Right cardiac atrium (tissue), 5 donors: Measurements from ENCODE around the gene HDGFL2. TPM values are rescaled to one million over a fixed set of nuclear protein-coding genes. Genes with fewer than 3 reads are reported as not detected.

Source experiments
- ATAC-seq, 2 donors: fragments of 200-7000 bp; cut with Tn5 transposase; one replicate each; pipeline versions ENCODE4 v1.8.0 to v1.9.1; 2020; ENCODE audit warnings: moderate library complexity in 2 of 2, mild to moderate bottlenecking in 1 of 2
- DNase-seq, 3 donors: peaks; one replicate each; pipeline ENCODE4 v3.0.0-alpha.2; 2020
- H3K27ac ChIP-seq: one replicate; pipeline ENCODE4 v1.5.1; 2013; ENCODE audit warnings: mild to moderate bottlenecking, low read length, control low read depth, moderate library complexity
- H3K27me3 ChIP-seq: one replicate; pipeline ENCODE4 v1.6.1; 2013; ENCODE audit not compliant: control insufficient read depth, insufficient read depth
- H3K4me1 ChIP-seq: one replicate; pipeline ENCODE4 v1.6.1; 2013; ENCODE audit warnings: low read length; ENCODE audit not compliant: control insufficient read depth, insufficient read depth
- H3K4me3 ChIP-seq: one replicate; pipeline ENCODE4 v1.5.1; 2013; ENCODE audit warnings: low read length, control low read depth
- H3K9me3 ChIP-seq: one replicate; pipeline ENCODE4 v1.6.1; 2013; ENCODE audit warnings: low read length; ENCODE audit not compliant: control insufficient read depth
- WGBS: extraction: QIAGEN DNeasy Blood & Tissue Kit; methylation state at CpG from one replicate; pipeline ENCODE4 v1.1.7; 2013; 5-methylcytosine and 5-hydroxymethylcytosine counted together
- intact Hi-C, 4 donors: fragments of 100-400 bp; cut with DNase I; formaldehyde crosslinking; loops; one replicate each; pipeline versions ENCODE4 v1.11.0 to v1.14.0; 2022 to 2023
- polyA plus RNA-seq: library from polyadenylated mRNA; stranded (reverse); fragments of 200-250 nt; gene quantifications from one replicate; pipeline ENCODE4 v1.2.3, GENCODE V29; 2013
- total RNA-seq, 4 donors: library from RNA; stranded (reverse); fragmentation: NEBNext Ultra II Directional; extraction: Animal tissue kit (Norgen Biotek cat#: 25700); gene quantifications; one replicate each; pipeline ENCODE4 v1.2.1, GENCODE V29; 2021
- donor health status: healthy with polysubstance abuse.
- donor health status: DM: no; HTN: yes; CAD: no.
- donor health status: DM: no; HTN: no; CAD: no.
- donor health status: DM: no; HTN: yes; CAD: no; lungs with severe emphysema.
- donor health status: DM: yes; HTN: yes; CAD: no.

The HDGFL2 gene
- total and polyA plus RNA-seq, 5 donors, result 20.6 to 31.4 (median 28.6) TPM

DNA sequence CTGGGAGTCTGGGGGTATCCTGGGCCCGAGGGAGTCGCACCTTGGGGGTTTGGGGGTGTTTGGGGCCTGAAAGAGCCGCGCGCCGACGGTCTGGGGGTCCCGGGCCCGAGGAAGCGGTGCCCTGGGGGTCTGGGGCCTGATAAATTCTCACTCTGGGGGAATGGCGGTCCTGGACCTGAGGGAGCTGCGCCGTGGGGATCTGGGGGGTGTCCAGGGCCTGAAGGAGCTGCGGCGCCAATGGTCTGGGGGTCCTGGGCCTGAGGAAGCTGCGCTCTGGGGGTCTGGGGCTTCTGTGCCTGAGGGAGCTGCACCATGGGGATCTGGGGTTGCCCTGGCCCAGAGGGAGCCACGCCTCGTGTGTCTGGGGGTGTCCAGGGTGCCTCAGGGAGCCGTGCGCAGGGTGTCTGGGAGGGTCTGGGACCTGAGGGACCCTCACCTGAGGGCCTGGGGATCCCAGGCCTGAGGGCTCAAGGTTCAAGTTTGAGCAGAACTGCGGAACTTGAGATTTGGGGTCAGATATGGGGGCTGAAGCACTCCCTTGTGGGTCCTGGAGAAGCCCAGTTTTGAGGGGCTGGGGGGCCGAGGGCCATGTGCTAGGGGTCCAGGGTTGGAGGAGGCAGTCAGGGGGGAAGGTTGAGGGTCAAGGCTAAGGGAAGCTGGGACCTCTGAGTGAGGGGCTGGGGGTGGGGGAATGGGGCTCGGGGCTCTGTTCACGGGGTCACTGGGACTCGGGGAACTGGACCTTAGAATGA lies 1.1 kb downstream of the HDGFL2 start:
- peaks cover 3% of the 10 kb centered on the region for H3K4me1 ChIP-seq
- 23% methylated on average over 25 of the region's 25 CpGs for WGBS
- ATAC-seq, result no peak
- DNase-seq, result peak in 2 of 3 donors; percentile 49 to 50
- peak overlapping the region; percentile 92 for H3K4me3 ChIP-seq
- H3K27ac ChIP-seq, result no peak overlapping the region
- H3K9me3 ChIP-seq, result no peaks in the 10 kb centered on the region
- no peaks in the 10 kb centered on the region for H3K27me3 ChIP-seq
- intact Hi-C loops, result no loop called here

DNA sequence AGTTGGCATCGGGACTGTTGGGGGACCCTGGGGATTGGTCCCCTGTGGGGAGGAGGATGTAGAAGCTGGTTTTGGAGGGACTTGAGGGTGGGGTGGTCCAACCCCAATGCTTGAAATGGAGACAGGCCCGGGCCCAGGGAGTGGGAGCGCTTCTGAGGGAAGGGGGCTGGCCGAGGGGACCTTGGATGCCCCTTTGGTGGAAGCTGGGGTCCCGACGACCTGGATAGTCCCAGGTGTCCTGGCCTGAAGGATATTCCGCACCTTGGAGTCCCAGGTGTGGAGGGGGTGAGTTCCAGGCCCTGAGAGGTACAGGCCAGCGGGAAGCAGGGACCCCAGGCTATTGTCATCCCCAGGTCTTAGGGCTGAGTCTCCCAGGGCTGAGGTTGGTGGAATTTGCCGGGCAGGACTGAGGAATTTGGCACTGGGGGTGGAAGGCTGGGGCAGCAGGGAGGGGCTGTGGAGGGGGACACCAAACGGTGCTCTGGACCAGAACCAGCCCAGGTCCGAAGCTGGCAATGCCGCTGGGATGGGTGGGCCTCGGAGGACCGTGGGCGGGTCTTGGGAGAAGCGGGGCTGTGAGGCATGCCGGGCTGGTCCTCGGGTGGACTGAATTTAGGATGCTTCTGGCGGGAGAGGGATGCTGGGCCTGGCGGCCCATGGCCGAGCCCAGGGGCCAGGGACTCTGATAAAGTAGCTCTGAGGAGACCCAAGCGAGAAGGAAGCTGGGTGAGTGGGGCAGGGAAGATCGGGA lies 1.8 kb downstream of the HDGFL2 start:
- ATAC-seq (no peak), DNase-seq (peak in 2 of 3 donors; percentile 58 to 63)
- no peak overlapping the region for H3K4me3 ChIP-seq
- H3K27me3 ChIP-seq, result no peaks in the 10 kb centered on the region
- no peaks in the 10 kb centered on the region for H3K9me3 ChIP-seq
- H3K4me1 ChIP-seq, result peaks cover 3% of the 10 kb centered on the region
- WGBS, result 31% methylated on average over 23 of the region's 23 CpGs
- no peak overlapping the region for H3K27ac ChIP-seq
- intact Hi-C loops, result no loop called here

DNA sequence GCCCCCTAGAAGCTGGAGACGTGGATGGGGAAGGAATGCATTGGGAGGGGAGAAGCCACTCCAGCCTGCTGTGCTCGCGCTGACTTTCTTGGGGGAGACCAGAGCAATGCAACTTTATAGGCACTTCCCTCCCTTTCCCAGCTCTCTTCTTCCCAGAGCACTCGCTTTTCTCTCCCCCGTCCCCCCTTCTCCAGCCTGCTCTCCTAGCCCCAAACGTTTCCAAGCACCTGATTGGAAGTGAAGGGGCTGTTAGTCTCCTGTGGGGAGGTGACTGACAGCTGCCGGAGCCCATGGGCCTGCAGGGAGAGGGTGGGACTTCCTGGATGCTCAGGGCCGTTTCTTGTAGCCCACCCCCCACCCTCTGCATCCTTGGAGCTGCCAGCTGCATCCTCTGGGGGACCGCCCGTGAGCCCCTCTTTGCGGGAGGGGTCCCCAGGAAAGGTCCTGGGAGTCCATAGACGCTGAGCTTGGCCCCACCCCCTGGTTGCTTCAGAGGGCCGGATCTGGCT lies 2.5 kb downstream of the HDGFL2 start:
- 25% methylated on average over 13 of the region's 13 CpGs for WGBS
- peaks cover 3% of the 10 kb centered on the region for H3K4me1 ChIP-seq
- no peaks in the 10 kb centered on the region for H3K9me3 ChIP-seq
- no peak overlapping the region for H3K4me3 ChIP-seq
- no peaks in the 10 kb centered on the region for H3K27me3 ChIP-seq
- DNase-seq (peak in 2 of 3 donors; percentile 49 to 65), ATAC-seq (no peak)
- no peak overlapping the region for H3K27ac ChIP-seq
- intact Hi-C loops, result no loop called here

DNA sequence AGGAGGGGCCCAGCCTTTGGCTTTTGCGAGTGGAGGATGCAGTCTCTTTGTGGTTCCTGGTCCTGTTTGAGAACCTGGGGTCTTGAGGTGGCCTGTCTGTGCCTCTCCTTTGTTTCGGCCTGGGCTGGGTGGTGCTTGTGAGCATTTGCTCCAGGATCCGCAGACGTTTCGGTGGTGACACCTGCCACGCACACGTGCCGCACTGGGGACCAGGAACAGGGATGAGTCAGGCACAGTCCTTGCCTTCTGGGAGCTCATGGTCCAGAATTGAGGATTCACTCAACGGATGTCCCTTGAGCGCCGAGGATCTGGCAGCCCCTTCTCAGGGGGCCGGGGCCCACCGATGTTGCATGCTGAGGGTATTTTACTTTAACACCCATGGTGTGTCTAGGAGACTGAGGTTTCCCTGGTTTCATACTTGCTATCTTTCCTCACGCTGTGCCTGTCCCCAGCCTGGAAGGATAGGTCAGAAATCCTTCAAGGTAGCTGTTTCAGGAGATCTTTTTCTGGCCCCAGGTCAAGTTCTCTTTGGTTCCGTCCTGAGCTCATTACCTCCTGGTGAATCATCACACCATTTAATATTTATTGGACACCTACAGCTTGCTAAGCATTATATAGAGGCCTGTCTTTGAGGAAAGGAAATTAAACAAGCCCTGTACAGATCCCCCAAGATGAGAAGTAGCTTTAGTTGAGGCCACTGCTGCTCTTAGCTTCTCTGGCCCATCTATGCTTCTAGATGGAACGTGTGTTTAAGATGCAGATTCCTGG lies 5.1 kb downstream of the HDGFL2 start:
- intact Hi-C loops, result no loop called here

DNA sequence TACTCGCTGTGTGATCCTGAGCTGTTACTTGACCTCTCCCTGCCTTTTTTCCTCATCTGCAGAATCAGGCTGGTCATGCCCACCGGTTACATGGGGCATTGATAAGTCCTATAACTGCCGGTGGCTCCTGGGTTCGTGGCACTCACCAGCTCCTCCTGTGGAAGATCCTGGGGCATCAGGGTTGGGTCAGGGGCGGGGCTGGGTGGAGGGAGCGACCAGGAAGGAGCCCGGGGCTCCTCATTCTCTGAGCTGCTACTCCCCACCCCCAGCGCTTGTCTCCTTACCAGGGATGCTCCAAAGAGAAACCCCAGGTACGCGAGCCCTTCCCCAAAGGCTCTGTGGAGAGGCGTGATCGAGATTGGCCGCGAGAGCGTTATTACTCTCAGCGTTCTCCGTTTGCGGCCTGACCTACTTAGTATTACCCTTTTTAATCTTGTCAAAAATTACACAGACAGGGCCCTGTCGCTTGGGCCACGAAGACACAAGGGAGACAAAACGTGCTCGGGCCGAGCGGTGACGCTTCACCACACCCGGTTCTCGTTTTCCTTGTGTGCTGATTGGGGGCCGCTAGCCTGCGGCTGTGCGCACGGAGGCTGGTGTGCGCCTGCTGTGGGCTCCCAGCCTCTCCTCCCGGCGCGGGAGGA lies 10.7 kb downstream of the HDGFL2 start:
- H3K27me3 ChIP-seq, result no peaks in the 10 kb centered on the region
- no peak for ATAC-seq
- intact Hi-C loops, result no loop called here
- no peak overlapping the region for H3K27ac ChIP-seq
- H3K4me1 ChIP-seq, result no peaks in the 10 kb centered on the region
- H3K9me3 ChIP-seq, result no peaks in the 10 kb centered on the region
- no peak for DNase-seq
- 92% methylated on average over 35 of the region's 35 CpGs for WGBS
- H3K4me3 ChIP-seq, result no peak overlapping the region

More for the DNA sequence above, 5.1 kb downstream of the HDGFL2 start:
- Histone ChIP-seq H3K4me1 (peaks cover 3% of the 10 kb centered on the region), H3K27me3 (no peaks in the 10 kb centered on the region), H3K27ac (no peak overlapping the region), H3K9me3 (no peaks in the 10 kb centered on the region), H3K4me3 (no peak overlapping the region)
- WGBS, result 86% methylated on average over 16 of the region's 16 CpGs
- DNase-seq (no peak), ATAC-seq (no peak)

DNA sequence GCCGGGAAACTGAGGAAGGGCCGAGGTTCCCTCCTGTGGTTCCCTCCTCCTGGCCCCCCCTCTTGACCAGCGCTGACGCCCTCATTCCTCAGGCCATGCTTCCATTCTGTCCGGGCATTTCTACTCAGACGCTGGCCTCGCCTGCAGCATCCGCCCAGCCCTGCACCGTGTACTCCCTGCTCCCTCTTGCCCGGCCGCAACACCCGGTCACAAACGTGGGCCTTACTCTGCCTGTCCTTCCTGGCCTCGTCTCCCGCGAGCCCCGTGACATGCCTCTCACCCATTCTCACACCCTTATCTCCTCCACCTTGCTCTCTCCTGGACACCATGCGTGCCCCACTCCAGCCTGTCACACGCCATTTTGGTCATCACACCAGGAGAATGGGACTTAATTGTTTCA lies 11.3 kb downstream of the HDGFL2 start:
- no peaks in the 10 kb centered on the region for H3K27me3 ChIP-seq
- WGBS, result 88% methylated on average over 19 of the region's 19 CpGs
- ATAC-seq (peak in 1 of 2 donors; percentile 42), DNase-seq (no peak)
- intact Hi-C loops, result no loop called here
- H3K9me3 ChIP-seq, result no peaks in the 10 kb centered on the region
- H3K4me1 ChIP-seq, result no peaks in the 10 kb centered on the region
- no peak overlapping the region for H3K4me3 ChIP-seq
- H3K27ac ChIP-seq, result no peak overlapping the region

DNA sequence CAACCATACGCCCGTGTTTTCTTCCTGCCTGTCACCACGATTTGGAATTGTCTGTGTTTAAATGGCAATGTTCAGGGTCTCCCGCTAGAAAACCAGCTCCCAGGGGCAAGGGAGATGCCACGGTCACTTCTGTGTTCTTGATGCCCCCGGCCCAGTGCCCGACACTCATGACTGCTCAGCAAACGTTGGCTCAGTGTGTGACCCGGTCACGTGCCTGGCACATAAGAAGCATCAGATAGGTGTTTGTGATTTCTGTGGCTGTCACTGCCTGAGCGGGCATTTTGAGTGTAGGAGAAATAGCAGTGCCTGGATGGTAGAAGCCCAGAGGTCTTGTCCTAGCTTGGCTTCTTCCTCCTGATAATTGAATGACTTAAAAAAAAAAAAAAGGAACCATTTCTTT lies 15.5 kb downstream of the HDGFL2 start:
- Histone ChIP-seq H3K27ac (no peak overlapping the region), H3K9me3 (no peaks in the 10 kb centered on the region), H3K27me3 (no peaks in the 10 kb centered on the region), H3K4me1 (no peaks in the 10 kb centered on the region), H3K4me3 (no peak overlapping the region)
- WGBS, result 68% methylated on average over 11 of the region's 11 CpGs
- ATAC-seq, result peak; percentile 32 to 71
- intact Hi-C loops, result no loop called here
- DNase-seq, result peak in 1 of 3 donors; percentile 51

DNA sequence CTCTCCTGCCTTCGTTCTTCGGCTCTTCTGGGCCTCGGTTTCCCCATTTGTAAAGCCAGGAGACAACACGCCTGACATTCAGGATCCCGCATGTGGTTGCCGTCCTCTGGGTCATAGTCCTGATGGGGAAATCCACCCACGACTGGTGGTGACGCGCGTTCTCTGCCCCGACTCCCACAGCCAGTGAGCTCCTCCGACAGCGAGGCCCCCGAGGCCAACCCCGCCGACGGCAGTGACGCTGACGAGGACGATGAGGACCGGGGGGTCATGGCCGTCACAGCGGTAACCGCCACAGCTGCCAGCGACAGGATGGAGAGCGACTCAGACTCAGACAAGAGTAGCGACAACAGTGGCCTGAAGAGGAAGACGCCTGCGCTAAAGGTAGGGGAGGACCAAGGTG lies 16.4 kb downstream of the HDGFL2 start:
- Histone ChIP-seq H3K27me3 (no peaks in the 10 kb centered on the region), H3K4me1 (no peaks in the 10 kb centered on the region), H3K4me3 (no peak overlapping the region), H3K27ac (no peak overlapping the region), H3K9me3 (no peaks in the 10 kb centered on the region)
- ATAC-seq (no peak), DNase-seq (peak in 1 of 3 donors; percentile 32)
- 94% methylated on average over 29 of the region's 29 CpGs for WGBS
- intact Hi-C loops, result no loop called here

DNA sequence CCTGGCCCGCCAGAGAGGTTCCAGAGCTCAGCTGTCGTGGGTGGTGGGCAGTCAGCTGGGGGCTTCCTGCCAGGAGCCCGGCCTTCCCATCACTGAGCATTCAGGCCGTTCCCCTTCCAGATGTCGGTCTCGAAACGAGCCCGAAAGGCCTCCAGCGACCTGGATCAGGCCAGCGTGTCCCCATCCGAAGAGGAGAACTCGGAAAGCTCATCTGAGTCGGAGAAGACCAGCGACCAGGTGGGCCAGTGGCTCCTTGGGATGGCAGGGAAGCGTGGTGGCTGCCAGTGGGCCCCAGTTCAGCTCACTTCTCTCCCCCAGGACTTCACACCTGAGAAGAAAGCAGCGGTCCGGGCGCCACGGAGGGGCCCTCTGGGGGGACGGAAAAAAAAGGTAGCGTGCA lies 19.3 kb downstream of the HDGFL2 start:
- WGBS, result 97% methylated on average over 21 of the region's 21 CpGs
- no peak overlapping the region for H3K4me3 ChIP-seq
- H3K4me1 ChIP-seq, result no peaks in the 10 kb centered on the region
- intact Hi-C loops, result no loop called here
- H3K27ac ChIP-seq, result no peak overlapping the region
- H3K27me3 ChIP-seq, result no peaks in the 10 kb centered on the region
- ATAC-seq, result no peak
- DNase-seq, result peak in 1 of 3 donors; percentile 46
- H3K9me3 ChIP-seq, result no peaks in the 10 kb centered on the region

DNA sequence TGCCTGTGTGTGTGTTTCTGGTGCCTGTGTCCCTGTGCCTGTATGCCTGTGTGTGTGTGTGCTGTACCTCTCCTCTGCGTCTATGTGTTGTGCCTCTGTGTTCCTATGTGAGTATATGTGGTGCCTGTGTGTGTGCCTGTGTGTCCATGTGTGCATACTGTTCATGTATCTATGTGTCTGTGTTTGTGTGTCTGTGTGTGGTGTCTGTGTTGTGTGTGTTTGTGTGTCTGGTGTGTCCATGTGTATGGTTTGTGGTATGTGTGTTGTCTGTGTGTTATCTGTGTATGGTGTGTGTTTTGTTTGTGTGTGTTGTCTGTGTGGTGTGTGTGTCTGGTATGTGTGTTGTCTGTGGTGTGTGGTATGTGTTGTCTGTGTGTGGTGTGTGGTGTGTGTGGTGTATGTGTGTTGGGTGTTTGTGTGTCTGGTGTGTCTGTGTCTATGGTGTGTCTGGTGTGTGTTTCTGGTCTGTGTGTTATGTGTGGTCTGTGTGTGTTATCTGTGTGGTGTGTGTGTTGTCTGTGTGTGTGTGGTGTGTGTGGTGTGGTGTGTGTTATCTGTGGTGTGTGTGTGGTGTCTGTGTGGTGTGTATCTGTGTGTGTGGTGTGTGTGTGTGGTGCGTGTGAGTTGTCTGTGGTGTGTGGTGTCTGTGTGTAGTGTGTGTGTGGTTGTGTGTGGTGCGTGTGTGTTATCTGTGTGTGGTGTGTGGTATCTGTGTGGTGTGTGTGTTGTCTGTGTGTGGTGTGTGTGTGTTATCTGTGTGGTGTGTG lies 20.4 kb downstream of the HDGFL2 start:
- Histone ChIP-seq H3K4me1 (no peaks in the 10 kb centered on the region), H3K9me3 (no peaks in the 10 kb centered on the region), H3K4me3 (no peak overlapping the region), H3K27ac (no peak overlapping the region), H3K27me3 (no peaks in the 10 kb centered on the region)
- intact Hi-C loops, result no loop called here
- 97% methylated on average over 3 of the region's 3 CpGs for WGBS
- DNase-seq, result no peak
- ATAC-seq, result no peak
